AG04449 (cell line): ENCODE data around the gene GFM2.
"Not testable (repeated sequence)": the region's sequence is repeated elsewhere in the genome, so short reads cannot be mapped to it uniquely, and the experiment has no call there.

Experiments
- CTCF ChIA-PET: fragments of 350-600 bp; formaldehyde crosslinking; extraction: SDS; loops from one replicate; lab custom pipeline; 2021; ENCODE audit warnings: antibody characterized with exemption; lab: Yijun Ruan, JAX
- POLR2A ChIA-PET: fragments of 400-600, 350-600 bp; formaldehyde crosslinking; extraction: SDS; loops from one replicate; lab custom pipeline; 2020; ENCODE audit warnings: antibody characterized with exemption, inconsistent platforms; lab: Yijun Ruan, JAX
- DNase-seq: peaks from one replicate; pipeline ENCODE4 v3.0.0-alpha.2; 2010; ENCODE audit warnings: low read depth, low spot score
- H3K4me3 ChIP-seq: 2 replicates; pipeline ENCODE4 v1.5.1; 2011; ENCODE audit warnings: low read depth, mild to moderate bottlenecking, control low read depth, low read length
- TF ChIP-seq, protein P1 (sequence below): IDR thresholded peaks from one replicate; pipeline ENCODE4 v1.5.1; 2011; ENCODE audit warnings: mild to moderate bottlenecking, moderate library complexity, low read length, control low read depth, inconsistent platforms; ENCODE audit not compliant: insufficient read depth; ENCODE audit errors: missing control alignments

GFM2 gene, protein sequence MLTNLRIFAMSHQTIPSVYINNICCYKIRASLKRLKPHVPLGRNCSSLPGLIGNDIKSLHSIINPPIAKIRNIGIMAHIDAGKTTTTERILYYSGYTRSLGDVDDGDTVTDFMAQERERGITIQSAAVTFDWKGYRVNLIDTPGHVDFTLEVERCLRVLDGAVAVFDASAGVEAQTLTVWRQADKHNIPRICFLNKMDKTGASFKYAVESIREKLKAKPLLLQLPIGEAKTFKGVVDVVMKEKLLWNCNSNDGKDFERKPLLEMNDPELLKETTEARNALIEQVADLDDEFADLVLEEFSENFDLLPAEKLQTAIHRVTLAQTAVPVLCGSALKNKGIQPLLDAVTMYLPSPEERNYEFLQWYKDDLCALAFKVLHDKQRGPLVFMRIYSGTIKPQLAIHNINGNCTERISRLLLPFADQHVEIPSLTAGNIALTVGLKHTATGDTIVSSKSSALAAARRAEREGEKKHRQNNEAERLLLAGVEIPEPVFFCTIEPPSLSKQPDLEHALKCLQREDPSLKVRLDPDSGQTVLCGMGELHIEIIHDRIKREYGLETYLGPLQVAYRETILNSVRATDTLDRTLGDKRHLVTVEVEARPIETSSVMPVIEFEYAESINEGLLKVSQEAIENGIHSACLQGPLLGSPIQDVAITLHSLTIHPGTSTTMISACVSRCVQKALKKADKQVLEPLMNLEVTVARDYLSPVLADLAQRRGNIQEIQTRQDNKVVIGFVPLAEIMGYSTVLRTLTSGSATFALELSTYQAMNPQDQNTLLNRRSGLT

DNA sequence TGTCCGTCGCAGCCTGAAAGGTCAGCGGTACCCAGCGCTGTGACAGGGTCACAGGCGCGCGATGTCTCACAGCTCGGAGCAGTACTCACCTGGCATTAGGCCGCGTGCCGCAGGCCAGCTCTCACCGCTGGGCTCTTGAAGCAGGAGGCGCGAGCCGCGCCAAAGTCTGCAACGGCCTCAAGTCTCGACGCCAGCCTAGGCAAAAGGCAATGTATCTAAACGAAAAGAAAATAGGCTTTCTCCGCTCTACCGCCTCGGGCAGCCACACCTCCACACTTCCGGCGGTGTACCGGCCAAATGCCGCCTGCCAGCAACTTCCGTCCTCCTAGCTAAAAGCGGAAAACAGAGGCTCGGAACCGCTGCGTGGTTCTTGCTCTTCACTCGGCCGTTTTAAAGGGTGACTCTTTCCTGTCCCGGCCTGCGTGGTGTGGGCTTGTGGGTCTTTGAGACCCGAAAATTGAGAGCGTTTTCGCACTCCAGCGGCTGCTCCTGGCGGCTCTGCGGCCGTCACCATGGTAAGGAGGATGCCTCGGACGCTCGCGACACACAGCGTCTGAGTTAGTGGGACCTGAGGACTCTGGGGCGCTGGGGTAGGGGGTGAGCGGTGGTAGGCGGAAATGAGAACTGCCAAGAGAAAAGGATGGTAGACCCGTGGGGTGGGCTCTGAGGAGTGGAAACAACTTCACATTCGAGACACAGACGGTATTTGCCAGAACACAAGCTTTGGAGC lies at the start of gene GFM2, which contains the start of gene NSA2:
TSS of gene GFM2 (minus strand) at position 269 of the 730 bp plus-strand sequence. CDS start 3,375 bp downstream, outside the sequence.
TSS of gene NSA2 (plus strand) at position 401 of the 730 bp plus-strand sequence. CDS start at position 513, 112 bp downstream.
- ChIA-PET POLR2A (interaction anchor here (0.6 kb wide), 1 partner anchor 182 kb away, joined by 3 read pairs; no protein-coding TSS in a partner anchor), CTCF (interaction anchor here (0.9 to 2.5 kb wide), 13 partner anchors 8 to 865 kb away, joined by 3 to 13 read pairs (median 6); no protein-coding TSS in a partner anchor)

DNA sequence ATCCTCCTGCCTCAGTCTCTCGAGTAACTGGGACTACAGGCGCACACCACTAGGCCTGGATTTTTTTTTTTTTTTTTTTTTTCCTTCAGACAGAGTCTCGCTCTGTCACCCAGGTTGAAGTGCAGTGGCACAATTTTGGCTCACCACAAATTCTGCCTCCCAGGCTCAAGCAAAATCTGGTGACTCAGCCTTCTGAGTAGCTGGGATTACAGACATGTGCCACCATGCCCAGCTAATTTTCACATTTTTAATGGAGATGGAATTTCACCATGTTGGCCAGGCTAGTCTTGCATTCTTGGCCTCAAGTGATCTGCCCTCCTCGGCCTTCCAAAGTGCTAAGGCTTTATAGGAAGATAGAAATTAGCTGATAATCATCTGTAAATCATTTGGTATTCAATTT lies 44.0 kb upstream of the GFM2 start:
- H3K4me3 ChIP-seq: no peak overlapping the region
- ChIA-PET CTCF (no interaction called here), POLR2A (no interaction called here)
- TF ChIP-seq, protein P1, sequence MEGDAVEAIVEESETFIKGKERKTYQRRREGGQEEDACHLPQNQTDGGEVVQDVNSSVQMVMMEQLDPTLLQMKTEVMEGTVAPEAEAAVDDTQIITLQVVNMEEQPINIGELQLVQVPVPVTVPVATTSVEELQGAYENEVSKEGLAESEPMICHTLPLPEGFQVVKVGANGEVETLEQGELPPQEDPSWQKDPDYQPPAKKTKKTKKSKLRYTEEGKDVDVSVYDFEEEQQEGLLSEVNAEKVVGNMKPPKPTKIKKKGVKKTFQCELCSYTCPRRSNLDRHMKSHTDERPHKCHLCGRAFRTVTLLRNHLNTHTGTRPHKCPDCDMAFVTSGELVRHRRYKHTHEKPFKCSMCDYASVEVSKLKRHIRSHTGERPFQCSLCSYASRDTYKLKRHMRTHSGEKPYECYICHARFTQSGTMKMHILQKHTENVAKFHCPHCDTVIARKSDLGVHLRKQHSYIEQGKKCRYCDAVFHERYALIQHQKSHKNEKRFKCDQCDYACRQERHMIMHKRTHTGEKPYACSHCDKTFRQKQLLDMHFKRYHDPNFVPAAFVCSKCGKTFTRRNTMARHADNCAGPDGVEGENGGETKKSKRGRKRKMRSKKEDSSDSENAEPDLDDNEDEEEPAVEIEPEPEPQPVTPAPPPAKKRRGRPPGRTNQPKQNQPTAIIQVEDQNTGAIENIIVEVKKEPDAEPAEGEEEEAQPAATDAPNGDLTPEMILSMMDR: no peak
- no peak for DNase-seq

More for the DNA sequence above, at the start of gene GFM2, which contains the start of gene NSA2:
- H3K4me3 ChIP-seq: peak within 1 kb of the TSS; percentile 97
- peak; percentile 56 for DNase-seq
- TF ChIP-seq, protein P1: no peak

DNA sequence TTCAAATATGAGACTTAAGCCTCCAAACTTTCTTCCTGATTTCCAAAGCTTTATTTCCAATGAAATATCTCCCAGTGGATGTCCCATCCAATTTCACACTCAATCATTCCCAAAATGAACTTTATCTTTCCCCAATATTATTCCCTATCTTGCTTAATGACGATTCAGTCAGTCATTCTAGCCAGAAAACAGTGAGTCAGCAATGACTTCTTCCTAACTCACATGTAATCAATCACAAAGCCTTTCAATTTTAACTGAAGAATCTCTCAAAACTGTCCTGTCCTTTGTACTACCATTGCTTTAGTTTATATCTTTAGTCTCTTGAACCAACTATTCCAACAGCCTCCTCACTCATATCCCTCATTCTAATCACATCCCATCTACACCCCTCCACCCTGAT lies 35.0 kb upstream of the GFM2 start:
- no peak for DNase-seq
- CTCF ChIA-PET: no interaction called here
- TF ChIP-seq, protein P1: no peak
- H3K4me3 ChIP-seq: no peak overlapping the region
- POLR2A ChIA-PET: no interaction called here

DNA sequence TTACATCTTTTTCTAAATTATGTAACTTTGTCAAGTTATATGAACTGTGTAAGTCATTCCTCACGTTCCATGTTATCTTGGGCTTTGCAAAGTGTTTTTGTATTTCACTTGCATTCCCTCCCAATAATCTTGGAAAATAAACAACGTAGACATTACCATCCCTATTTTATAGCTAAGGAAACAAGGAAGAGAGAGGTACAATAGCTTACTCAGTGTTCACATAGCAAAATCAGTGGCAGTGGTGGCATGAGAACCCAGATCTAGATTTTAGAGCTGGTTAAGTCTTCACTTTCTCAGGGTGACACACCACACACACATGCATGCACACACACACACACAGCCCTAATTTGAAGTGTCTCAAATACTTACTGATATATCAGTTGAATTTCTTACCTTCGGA lies 34.3 kb upstream of the GFM2 start:
- no peak for DNase-seq
- no peak overlapping the region for H3K4me3 ChIP-seq
- TF ChIP-seq, protein P1: no peak
- ChIA-PET POLR2A (no interaction called here), CTCF (no interaction called here)

DNA sequence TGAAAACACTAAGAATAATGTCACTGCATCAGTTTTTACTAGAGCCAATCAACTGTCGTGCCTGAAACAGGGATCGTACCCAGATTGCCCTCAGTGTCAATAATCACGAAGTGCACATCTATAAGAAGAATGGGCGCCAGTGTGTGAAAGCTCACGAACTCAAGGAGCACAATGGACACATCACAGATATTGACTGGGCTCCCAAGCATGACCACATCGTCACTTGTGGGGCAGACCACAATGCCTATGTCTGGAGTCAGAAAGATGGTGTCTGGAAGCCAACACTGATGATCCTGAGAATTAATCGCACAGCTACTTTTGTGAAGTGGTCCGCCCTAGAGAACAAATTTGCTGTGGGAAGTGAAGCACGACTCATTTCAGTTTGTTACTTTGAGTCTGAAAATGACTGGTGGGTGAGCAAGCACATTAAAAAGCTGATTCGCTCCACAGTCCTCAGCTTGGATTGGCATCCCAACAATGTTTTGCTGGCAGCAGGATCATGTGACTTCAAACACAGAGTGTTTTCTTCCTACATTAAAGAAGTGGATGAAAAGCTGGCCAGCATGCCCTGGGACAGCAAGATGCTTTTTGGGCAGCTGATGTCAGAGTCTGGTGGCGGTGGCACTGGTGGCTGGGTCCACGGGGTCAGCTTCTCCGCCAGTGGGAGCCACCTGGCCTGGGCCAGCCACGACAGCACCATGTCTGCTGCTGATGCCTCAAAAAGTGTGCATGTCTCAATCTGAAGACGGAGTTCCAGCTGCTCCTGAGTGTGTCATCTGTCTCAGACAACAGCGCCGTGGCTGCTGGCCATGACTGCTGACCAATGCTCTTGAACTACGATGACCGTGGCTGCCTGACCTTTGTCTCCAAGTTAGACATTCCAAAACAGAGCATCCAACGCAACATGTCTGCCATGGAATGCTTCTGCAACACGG lies 32.3 kb upstream of the GFM2 start:
- POLR2A ChIA-PET: no interaction called here
- DNase-seq: no peak
- CTCF ChIA-PET: no interaction called here
- no peak overlapping the region for H3K4me3 ChIP-seq
- TF ChIP-seq, protein P1: no peak

DNA sequence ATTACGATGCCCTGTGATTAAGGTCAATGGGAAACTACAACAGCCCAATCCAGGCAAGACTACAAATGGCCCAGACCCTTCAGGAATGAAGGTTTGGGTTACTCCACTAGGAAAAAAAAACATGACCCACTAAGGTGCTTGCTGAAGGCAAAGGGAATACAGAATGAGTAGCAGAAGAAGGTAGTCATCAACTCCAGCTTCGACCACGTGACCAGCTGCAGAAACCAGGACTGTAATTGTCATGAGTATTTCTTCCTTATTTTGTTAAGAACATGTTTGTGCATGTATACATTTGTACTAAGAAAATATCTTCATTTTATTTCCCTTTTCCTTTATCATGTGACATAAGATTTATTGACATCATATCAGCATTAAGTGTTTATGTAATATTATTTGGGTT lies 24.8 kb upstream of the GFM2 start:
- POLR2A ChIA-PET, DNase-seq, CTCF ChIA-PET, H3K4me3 ChIP-seq: not testable (repeated sequence)
